Measurements from ENCODE around the gene SLC25A20. TPM values are rescaled to one million over a fixed set of nuclear protein-coding genes. Genes with fewer than 3 reads are reported as not detected.

SLC25A20 gene
- total and polyA plus RNA-seq, 2 of the 4 experiments (the other 2 are of a cell fraction) = 23.8 to 27.1 TPM

DNA sequence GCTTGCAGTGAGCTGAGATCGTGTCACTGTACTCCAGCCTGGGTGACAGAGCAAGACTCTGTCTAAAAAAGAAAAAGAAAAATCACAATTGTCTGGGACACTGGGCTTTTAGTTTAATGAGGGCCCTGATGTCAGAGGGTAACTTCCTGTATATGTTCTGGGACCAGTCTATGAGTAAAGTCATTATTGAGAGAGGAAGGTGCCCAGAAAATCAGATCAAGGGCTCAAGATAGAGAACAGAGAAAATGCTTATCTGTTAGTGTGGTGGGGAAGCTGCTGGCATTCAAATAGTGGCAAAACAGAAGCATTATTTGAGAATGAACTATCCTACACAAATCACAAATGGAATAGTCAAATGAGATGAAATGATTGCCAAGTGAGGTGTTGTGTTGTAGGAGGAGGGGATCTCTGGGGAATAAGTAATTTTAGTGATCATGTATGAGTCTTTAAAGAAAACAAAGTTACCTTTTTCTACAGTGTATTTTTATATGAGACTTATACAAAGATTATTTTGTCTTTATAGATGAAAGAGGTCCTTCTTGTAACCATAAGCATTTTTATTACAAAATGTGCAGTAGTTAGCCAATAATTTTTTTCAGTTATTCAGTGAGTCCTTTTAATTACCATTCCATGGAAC lies 33.4 kb upstream of the SLC25A20 start:
- Histone ChIP-seq H3K4me1 (ENCODE audit: control insufficient read depth, insufficient read depth, low read length) (peaks cover 4% of the 10 kb centered on the region), H3K9ac (ENCODE audit: low read depth, low read length) (no peak overlapping the region), H2BK20ac (ENCODE audit: low read depth, low read length) (no peak overlapping the region), H3K4ac (ENCODE audit: low read depth, low read length) (no peak overlapping the region), H4K8ac (ENCODE audit: low read depth in 2 of 2, low read length in 2 of 2) (no peak overlapping the region), H3K23ac (ENCODE audit: low read depth, low read length) (no peak overlapping the region), H3K27me3 (ENCODE audit: control insufficient read depth, insufficient read depth, low read length) (no peaks in the 10 kb centered on the region), H2BK15ac (ENCODE audit: low read depth, low read length) (no peak overlapping the region), H3K79me1 (ENCODE audit: low read depth in 1 of 2, low read length in 2 of 2) (peaks cover 22 to 68% of the 10 kb centered on the region in 2 experiments), H4K91ac (ENCODE audit: insufficient read depth, low read depth, low read length) (no peak overlapping the region), H3K14ac (replicated peaks; ENCODE audit: low read depth, low read length) (no peak overlapping the region), H2AK5ac (ENCODE audit: low read depth, low read length) (no peak overlapping the region), H3K27ac (ENCODE audit: insufficient read depth, low read length) (no peak overlapping the region), H3K36me3 (ENCODE audit: control insufficient read depth, insufficient read depth, low read length) (peaks cover 8% of the 10 kb centered on the region), H2AK9ac (replicated peaks; ENCODE audit: low read depth, low read length, poor library complexity) (no peak overlapping the region), H2AFZ (replicated peaks; ENCODE audit: low read length, poor library complexity) (no peak overlapping the region), H3K9me1 (ENCODE audit: insufficient read depth, low read length) (peaks cover 11% of the 10 kb centered on the region), H2BK5ac (ENCODE audit: low read depth, low read length, poor library complexity, severe bottlenecking) (no peak overlapping the region), H3K4me3 (ENCODE audit: insufficient read depth, low read depth, low read length) (no peak overlapping the region), H2BK120ac (ENCODE audit: low read depth, low read length) (no peak overlapping the region), H4K5ac (ENCODE audit: low read depth, low read length) (no peak overlapping the region), H3K56ac (ENCODE audit: extremely low read depth, insufficient read depth, low read length) (no peak overlapping the region), H3K18ac (ENCODE audit: low read depth, low read length) (no peak overlapping the region), H4K20me1 (ENCODE audit: insufficient read depth, low read length) (peaks cover 52% of the 10 kb centered on the region), H3K9me3 (ENCODE audit: control insufficient read depth, insufficient read depth, low read length) (no peaks in the 10 kb centered on the region), H3K4me2 (ENCODE audit: low read depth, low read length) (no peak overlapping the region)
- DNase-seq (no peak), ATAC-seq (ENCODE audit: low read depth) (no peak)
- ChIA-PET CTCF (no interaction called here), POLR2A (ENCODE audit: unreplicated experiment) (no interaction called here)
- no CpG with 5 or more reads among the region's 1 CpG for WGBS, 2 experiments (ENCODE audit: extremely low coverage in 2 of 2, insufficient read length in 1 of 2)
- BruUV-seq (replicated peaks) = no TSS peak
- in situ Hi-C loops (cut with MboI; ENCODE audit: low sequenced_read_pairs) = no loop called here
- no peak for TF ChIP-seq FOS (IDR thresholded peaks at IDR 0.05; ENCODE audit: low read depth, low read length)
- no peak for TF ChIP-seq POLR2A (IDR thresholded peaks at IDR 0.05; ENCODE audit: low read depth, low read length)
- no peak for TF ChIP-seq RCOR1 (IDR thresholded peaks at IDR 0.05; ENCODE audit: insufficient replicate concordance, low read length)
- no peak for TF ChIP-seq BHLHE40 (IDR thresholded peaks at IDR 0.05; ENCODE audit: low read depth, low read length)
- TF ChIP-seq, protein P1, sequence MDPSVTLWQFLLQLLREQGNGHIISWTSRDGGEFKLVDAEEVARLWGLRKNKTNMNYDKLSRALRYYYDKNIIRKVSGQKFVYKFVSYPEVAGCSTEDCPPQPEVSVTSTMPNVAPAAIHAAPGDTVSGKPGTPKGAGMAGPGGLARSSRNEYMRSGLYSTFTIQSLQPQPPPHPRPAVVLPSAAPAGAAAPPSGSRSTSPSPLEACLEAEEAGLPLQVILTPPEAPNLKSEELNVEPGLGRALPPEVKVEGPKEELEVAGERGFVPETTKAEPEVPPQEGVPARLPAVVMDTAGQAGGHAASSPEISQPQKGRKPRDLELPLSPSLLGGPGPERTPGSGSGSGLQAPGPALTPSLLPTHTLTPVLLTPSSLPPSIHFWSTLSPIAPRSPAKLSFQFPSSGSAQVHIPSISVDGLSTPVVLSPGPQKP (IDR thresholded peaks at IDR 0.05; ENCODE audit: borderline replicate concordance, low read depth, low read length) = no peak
- no peak for TF ChIP-seq RAD21 (IDR thresholded peaks at IDR 0.05; ENCODE audit: low read length)
- TF ChIP-seq SMC3 (IDR thresholded peaks at IDR 0.05; ENCODE audit: low read depth, low read length) = no peak
- dilution Hi-C loops (cut with HindIII; ENCODE audit: low sequenced_read_pairs, unreplicated experiment) = no loop called here
- intact Hi-C loops (cut with micrococcal nuclease) = no loop called here
